ENCODE measurements around the gene NKRF. TPM values are rescaled to one million over a fixed set of nuclear protein-coding genes. Genes with fewer than 3 reads are reported as not detected.

NKRF gene
- total RNA-seq, 1 donor from 2014 or later = 5.8 TPM

GRCh38 chrX:119636419-119636818, 30.2 kb upstream of the NKRF start:
- FAIRE-seq = no peak
- DNase-seq (ENCODE audit: low read depth) = no peak
- Histone ChIP-seq H3K27me3 (ENCODE audit: control insufficient read depth, insufficient read depth, low read length) (no peaks in the 10 kb centered on the region), H3K4me3 (ENCODE audit: low read depth, low read length) (no peak overlapping the region), H3K36me3 (ENCODE audit: control insufficient read depth, insufficient read depth, low read length) (no peaks in the 10 kb centered on the region)
- TF ChIP-seq CTCF (IDR thresholded peaks at IDR 0.05; ENCODE audit: insufficient read depth, low read length, severe bottlenecking) = no peak

- no peaks in the 10 kb centered on the region for H3K36me3 ChIP-seq (ENCODE audit: control insufficient read depth, insufficient read depth, low read length)
- H3K4me3 ChIP-seq (ENCODE audit: low read depth, low read length) = no peak overlapping the region
- DNase-seq (ENCODE audit: low read depth) (no peak), FAIRE-seq (no peak)
- H3K27me3 ChIP-seq (ENCODE audit: control insufficient read depth, insufficient read depth, low read length) = no peaks in the 10 kb centered on the region
- TF ChIP-seq CTCF (IDR thresholded peaks at IDR 0.05; ENCODE audit: insufficient read depth, low read length, severe bottlenecking) = no peak
Observed at GRCh38 chrX:119635799-119636198, 29.6 kb upstream of the NKRF start.

GRCh38 chrX:119635179-119635578, 29.0 kb upstream of the NKRF start:
- FAIRE-seq (no peak), DNase-seq (ENCODE audit: low read depth) (no peak)
- Histone ChIP-seq H3K4me3 (ENCODE audit: low read depth, low read length) (no peak overlapping the region), H3K27me3 (ENCODE audit: control insufficient read depth, insufficient read depth, low read length) (no peaks in the 10 kb centered on the region), H3K36me3 (ENCODE audit: control insufficient read depth, insufficient read depth, low read length) (no peaks in the 10 kb centered on the region)
- TF ChIP-seq CTCF (IDR thresholded peaks at IDR 0.05; ENCODE audit: insufficient read depth, low read length, severe bottlenecking) = no peak

GRCh38 chrX:119625843-119626242, 19.6 kb upstream of the NKRF start:
- no peak for TF ChIP-seq CTCF (IDR thresholded peaks at IDR 0.05; ENCODE audit: insufficient read depth, low read length, severe bottlenecking)
- Histone ChIP-seq H3K4me3 (ENCODE audit: low read depth, low read length) (no peak overlapping the region), H3K36me3 (ENCODE audit: control insufficient read depth, insufficient read depth, low read length) (no peaks in the 10 kb centered on the region), H3K27me3 (ENCODE audit: control insufficient read depth, insufficient read depth, low read length) (no peaks in the 10 kb centered on the region)
- DNase-seq (ENCODE audit: low read depth) (no peak), FAIRE-seq (no peak)

- Histone ChIP-seq H3K36me3 (ENCODE audit: control insufficient read depth, insufficient read depth, low read length) (no peaks in the 10 kb centered on the region), H3K27me3 (ENCODE audit: control insufficient read depth, insufficient read depth, low read length) (no peaks in the 10 kb centered on the region), H3K4me3 (ENCODE audit: low read depth, low read length) (no peak overlapping the region)
- no peak for TF ChIP-seq CTCF (IDR thresholded peaks at IDR 0.05; ENCODE audit: insufficient read depth, low read length, severe bottlenecking)
- DNase-seq (ENCODE audit: low read depth) (no peak), FAIRE-seq (no peak)
Observed at GRCh38 chrX:119624951-119625668, 18.9 kb upstream of the NKRF start.

- no peak overlapping the region for H3K4me3 ChIP-seq (ENCODE audit: low read depth, low read length)
- no peak for TF ChIP-seq CTCF (IDR thresholded peaks at IDR 0.05; ENCODE audit: insufficient read depth, low read length, severe bottlenecking)
- H3K36me3 ChIP-seq (ENCODE audit: control insufficient read depth, insufficient read depth, low read length) = no peaks in the 10 kb centered on the region
- H3K27me3 ChIP-seq (ENCODE audit: control insufficient read depth, insufficient read depth, low read length) = no peaks in the 10 kb centered on the region
- DNase-seq (ENCODE audit: low read depth) (no peak), FAIRE-seq (no peak)
Observed at GRCh38 chrX:119624417-119624816, 18.2 kb upstream of the NKRF start.

Measured in bronchial epithelial cell (primary cell).